H54 (cell line): ENCODE measurements around the gene RELB.
A peak's percentile ranks its signal among the peaks of the same experiment; 100 is the strongest.

Experiments
- DNase-seq: peaks from one replicate; pipeline ENCODE4 v3.0.0; 2011; ENCODE audit warnings: low spot score, mixed read lengths; ENCODE audit not compliant: insufficient read length
- FAIRE-seq: peaks from 3 replicates; lab custom pipeline; 2011; peaks lifted over from hg19 to GRCh38; lab: Jason Lieb, UNC
- POLR2A ChIP-seq: IDR thresholded peaks from 2 replicates; pipeline ENCODE4 v1.6.1; 2011; ENCODE audit warnings: low read depth, mild to moderate bottlenecking, low read length

Gene RELB

GRCh38 chr19:44973982-44974735 lies 27.1 kb upstream of the RELB start:
- no peak for TF ChIP-seq POLR2A
- FAIRE-seq, result no peak

GRCh38 chr19:44974857-44975256 lies 26.4 kb upstream of the RELB start:
- FAIRE-seq, result no peak
- DNase-seq, result no peak
- no peak for TF ChIP-seq POLR2A

More at GRCh38 chr19:44973982-44974735, 27.1 kb upstream of the RELB start:
- DNase-seq, result no peak

GRCh38 chr19:44975444-44975843 lies 25.8 kb upstream of the RELB start:
- DNase-seq, result no peak
- FAIRE-seq, result no peak
- no peak for TF ChIP-seq POLR2A

- no peak for DNase-seq
- no peak for TF ChIP-seq POLR2A
- no peak for FAIRE-seq
Observed at GRCh38 chr19:44984005-44984404, 17.3 kb upstream of the RELB start.

- no peak for DNase-seq
- no peak for TF ChIP-seq POLR2A
- no peak for FAIRE-seq
Observed at GRCh38 chr19:44985445-44985844, 15.8 kb upstream of the RELB start.

- TF ChIP-seq POLR2A, result no peak
- no peak for DNase-seq
- no peak for FAIRE-seq
Observed at GRCh38 chr19:44986389-44986788, 14.9 kb upstream of the RELB start.

- DNase-seq, result no peak
- FAIRE-seq, result no peak
- no peak for TF ChIP-seq POLR2A
Observed at GRCh38 chr19:44987148-44987675, 14.1 kb upstream of the RELB start.

- no peak for TF ChIP-seq POLR2A
- FAIRE-seq (no peak), DNase-seq (no peak)
Observed at GRCh38 chr19:44988273-44988672, 13.0 kb upstream of the RELB start.

GRCh38 chr19:44988896-44989556 lies 12.2 kb upstream of the RELB start:
- no peak for FAIRE-seq
- DNase-seq, result peak; percentile 41
- TF ChIP-seq POLR2A, result no peak

GRCh38 chr19:44990459-44990858 lies 10.8 kb upstream of the RELB start:
- no peak for DNase-seq
- TF ChIP-seq POLR2A, result no peak
- no peak for FAIRE-seq

- DNase-seq, result no peak
Observed at GRCh38 chr19:44990966-44991365, 10.3 kb upstream of the RELB start.

GRCh38 chr19:44992336-44993163 lies 8.7 kb upstream of the RELB start:
- FAIRE-seq (no peak), DNase-seq (no peak)
- no peak for TF ChIP-seq POLR2A

More at GRCh38 chr19:44990966-44991365, 10.3 kb upstream of the RELB start:
- no peak for FAIRE-seq
- no peak for TF ChIP-seq POLR2A

GRCh38 chr19:44993526-44993925 lies 7.7 kb upstream of the RELB start:
- TF ChIP-seq POLR2A, result no peak
- DNase-seq (no peak), FAIRE-seq (no peak)

GRCh38 chr19:44993926-44994537 lies 7.2 kb upstream of the RELB start:
- DNase-seq (no peak), FAIRE-seq (no peak)
- TF ChIP-seq POLR2A, result no peak
